NCI-H2107 treated with DMSO at 0.1 percent for 48 hours (cell line): ENCODE data around the gene MZT2B.
"Not testable (repeated sequence)": the region's sequence is repeated elsewhere in the genome, so short reads cannot be mapped to it uniquely, and the experiment has no call there.

Experiments used
- DNase-seq: peaks from one replicate; lab custom pipeline; 2025; ENCODE audit not compliant: unreplicated experiment; lab: John Stamatoyannopoulos, UW

MZT2B gene

DNA sequence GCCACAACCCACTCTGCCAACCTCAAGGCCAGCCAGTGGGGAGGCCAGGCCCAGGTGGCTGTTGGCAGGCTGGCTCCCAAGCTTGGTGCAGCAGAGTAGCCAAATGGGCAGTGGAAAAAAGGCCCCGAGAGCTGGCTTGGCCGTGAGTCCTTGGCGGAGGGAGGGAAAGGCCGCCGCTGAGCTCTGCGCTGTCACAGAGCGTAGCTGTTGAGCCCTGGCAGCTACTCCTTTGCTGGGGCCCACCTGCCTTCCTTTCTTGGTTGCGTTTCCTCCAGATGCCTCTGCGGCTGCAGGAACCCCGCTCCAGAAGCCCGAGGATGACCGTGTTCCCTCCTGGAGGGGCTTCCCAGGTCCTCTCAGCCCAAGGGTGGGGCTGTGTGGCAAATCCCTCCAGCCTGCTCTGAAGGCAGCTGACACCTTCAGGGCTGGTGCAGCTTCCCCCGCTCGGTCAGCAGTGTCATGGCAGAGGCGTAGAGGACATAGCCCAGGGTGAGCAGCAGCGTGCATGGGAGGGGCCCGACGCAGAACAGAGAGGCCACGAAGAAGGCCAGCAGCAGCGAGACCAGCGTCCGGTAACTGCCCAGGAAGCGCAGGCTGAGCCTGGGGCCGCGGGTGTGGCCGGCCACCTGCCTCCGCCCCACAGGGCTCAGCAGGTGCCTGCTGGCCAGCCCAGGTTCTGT, 29.8 kb upstream of the MZT2B start:
- DNase-seq = not testable (repeated sequence)

DNA sequence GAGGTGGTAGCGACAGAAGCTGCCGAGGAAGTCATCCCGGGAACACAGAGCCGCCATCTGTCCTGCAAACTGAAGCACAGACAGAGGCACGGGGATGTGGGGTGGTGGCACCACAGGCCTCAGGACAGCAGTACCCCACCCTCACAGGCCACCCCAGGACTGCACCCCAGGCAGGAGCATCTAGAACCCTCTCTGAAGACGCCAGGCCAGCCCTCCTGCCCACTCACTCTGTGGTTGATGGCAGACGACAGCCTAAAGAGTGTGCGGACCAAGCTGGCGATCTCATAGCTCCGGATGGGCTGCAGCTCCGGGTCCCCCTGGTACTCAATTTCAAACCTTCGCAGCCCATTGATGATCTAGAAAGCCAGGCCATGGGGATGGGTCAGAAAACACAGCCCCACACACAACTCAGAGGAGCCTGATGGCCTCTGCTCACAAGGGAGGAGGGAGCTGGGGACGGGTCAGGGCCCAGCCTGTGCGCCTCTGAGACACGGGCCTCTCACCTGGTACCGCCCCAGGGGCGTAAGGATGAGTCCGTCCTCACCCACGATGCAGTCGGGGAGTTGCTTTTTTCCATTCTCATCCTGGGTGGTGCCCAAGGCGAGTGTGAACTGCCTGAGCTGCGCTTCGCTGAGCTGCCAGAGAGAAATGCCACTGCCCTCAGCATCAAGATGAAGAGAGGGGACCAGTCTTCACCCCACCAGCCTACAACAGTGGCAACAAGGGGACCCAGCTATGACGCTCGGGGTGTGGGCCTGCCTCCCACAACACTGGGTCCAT, 29.1 kb upstream of the MZT2B start:
- DNase-seq = no peak

DNA sequence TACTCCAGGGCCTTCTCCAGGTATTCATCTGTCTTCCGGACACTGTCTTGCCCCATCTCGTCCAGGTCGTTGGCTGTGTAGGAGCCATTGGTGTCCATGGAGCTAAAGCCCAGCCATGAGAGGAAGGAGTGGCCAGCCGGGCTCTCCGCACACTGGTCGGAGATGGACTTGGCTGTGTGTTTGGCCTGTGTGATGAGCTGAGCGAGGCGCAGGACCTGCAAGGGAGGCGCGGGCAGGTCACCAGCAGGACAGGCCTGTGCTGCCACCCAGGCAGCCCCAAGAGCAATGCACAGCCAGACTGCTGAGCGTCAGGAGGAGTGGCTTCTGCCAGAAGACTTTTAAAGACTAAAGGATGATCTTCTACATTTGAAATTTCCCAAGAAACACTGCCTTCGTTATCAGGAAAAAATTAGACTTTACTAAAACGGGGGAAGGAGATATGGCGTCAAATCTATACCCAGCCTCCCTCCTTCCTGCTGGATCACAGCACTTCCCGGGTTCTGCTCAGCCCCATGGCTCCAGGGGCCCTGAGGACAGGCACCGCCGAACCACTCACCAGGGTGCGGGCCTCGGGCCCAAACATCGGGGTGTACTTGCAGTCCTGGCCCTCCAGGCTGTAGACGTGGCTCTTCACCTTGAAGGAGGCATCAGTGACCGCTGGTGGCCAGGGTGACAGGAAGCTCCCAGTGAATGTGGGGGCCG, 28.2 kb upstream of the MZT2B start:
- not testable (repeated sequence) for DNase-seq

DNA sequence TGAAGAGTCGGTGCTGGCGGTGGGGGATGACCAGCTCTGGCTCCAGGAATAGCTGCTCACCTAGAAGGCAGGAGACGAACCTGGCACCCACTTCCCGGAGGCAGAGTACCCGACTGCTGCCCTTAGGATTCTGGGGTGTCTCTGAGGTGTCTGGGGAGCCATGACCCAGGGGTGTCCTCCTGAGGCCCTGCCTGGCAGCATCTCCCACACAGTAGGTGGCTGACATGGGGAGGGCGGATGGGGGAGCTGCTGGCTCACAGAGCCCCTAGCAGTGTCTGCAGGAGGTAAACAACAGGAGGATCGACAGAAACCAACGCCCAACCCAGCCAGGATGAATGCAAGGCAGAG, 27.7 kb upstream of the MZT2B start:
- DNase-seq = not testable (repeated sequence)

DNA sequence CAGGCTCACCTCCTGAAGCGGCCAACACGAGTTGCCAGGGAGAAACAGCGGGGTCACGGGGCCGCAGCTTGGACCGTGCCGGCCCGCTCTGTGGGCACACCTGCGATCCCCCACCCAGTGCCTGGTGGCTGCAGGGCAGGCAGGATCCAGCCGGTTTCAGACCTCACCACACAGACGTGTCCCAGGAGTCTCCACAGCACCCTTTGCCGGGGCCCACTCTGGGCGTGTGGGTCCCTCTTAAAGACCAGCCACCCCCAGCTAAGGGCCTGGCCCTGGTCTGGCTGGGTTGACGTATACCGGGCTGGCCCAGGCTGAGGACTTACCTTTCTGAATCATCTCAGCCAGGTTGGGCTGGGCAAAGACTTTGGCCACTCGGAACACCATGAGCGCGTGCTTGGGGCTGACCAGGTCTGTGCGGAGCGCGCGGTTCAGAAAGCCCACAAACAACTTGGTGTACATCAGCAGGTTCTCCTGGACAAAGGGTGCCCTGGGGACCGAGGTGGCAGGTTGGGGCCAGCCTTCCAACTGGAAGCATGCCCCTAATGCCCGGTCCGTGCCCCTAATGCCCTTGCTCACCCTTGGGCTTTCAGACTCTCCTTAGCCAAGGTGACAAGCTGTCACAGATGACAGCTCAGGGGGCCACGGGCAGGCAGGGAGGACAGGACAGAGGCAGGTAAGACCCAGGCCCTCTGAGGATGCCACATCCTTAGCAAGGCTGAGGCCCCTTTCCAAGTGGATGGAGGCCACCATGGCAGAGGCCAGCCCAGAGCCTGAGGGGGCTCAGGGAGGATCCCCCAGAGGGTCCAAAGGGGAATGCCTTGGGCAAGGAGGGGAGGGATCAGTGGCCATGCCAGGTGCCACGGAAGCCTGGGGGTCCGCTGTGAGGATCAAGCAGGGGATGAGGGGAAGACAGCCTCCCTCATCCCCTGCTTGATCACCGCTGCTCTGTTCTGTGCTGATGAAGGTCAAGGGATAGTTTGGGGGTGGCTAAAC, 27.0 kb upstream of the MZT2B start:
- no peak for DNase-seq

DNA sequence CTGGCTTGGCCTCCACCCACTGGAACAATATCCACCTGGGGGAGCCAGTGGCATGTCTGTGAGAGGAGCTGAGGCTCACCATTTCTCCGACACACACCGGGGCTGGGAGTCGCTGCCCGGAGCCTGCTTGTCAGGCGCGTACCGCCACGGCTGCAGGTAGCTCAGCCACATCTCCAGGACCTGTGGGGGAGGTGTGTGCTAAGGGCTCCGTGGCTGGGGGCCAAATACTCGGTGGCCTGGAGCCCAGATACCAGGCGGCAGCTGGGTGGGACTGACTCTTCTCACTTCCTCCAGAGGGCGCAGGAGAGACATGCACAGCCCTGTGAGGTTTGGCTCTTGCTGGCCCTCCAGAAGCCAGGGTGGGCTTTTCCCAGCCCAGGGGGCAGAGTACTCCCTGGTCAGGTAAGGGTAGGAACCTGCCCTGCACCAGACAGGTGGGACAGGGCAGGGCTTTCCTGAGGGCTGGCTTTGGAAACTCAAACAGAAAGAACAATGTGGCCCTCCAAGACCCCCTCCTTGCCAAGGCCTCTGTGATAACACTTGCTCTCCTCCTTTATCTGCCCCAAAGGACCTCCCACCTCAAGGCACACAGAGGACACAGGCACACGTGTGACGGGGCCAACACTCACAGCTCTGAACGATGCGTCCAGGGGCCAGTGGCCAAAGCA, 26.0 kb upstream of the MZT2B start:
- peak; percentile 50 for DNase-seq

DNA sequence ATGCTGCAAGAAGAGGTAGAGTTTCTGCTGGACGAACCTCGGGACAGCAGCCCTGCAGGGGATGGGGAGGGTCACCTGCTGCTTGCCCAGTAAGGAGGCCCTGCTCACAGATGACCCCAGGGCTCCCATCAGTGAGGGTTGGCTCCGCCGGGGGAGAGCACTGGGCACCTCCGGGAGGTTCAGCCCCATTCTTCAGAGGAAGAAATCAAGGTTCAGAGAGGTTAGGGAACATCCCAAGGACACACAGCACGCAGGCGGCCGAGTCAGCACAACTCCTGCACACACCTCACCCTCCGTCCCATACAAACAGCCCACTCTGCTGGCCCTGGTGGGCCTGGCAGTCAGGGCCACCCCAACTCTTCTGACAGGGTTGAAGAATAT, 25.4 kb upstream of the MZT2B start:
- no peak for DNase-seq

DNA sequence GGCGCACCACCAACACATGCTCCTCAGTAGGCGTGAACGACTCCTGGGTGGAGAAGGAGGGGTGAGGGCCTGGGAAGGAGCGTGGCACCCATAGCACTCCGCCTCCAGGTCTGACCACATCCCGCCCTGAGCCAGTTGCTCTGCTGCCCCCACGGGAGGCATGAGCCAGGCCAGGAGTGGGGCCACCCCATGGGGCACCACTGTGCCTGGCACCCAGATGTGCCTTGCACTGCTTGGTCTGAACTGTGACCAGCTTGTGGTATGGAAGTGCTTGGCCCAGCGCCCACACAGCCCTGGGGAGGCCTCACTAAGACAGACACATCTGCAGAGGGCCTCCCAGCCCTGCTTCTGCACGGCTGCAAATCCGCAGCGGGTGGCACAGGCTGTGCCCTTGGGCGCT, 24.7 kb upstream of the MZT2B start:
- DNase-seq = not testable (repeated sequence)

DNA sequence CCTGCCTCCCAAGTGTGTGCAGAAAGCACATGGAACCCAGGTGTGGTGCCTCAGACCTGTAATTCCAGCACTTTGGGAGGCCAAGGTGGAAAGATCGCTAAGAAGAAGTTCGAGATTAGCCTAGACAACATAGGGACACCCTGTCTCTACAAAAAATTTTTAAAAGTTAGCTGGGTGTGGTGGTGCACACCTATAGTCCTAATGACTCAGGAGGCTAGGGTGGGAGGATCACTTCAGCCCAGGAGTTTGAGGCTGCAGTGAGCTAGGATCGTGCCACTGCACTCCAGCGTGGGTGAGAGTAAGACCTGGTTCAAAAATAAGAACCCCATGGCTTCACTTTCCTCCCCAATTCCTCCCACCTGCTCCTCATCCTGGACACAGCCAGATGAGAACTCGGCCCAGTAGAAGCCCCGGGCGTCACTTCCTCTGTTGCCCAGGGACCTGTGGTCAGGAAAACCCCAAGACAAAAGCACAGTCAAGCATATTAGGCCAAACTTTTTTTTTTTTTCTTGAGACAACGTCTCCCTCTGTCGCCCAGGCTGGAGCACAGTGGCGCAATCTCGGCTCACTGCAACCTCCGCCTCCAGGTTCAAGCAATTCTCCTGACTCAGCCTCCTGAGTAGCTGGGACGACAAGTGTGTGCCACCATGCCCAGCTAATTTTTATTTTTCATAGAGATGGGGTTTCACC, 24.1 kb upstream of the MZT2B start:
- DNase-seq = not testable (repeated sequence)

DNA sequence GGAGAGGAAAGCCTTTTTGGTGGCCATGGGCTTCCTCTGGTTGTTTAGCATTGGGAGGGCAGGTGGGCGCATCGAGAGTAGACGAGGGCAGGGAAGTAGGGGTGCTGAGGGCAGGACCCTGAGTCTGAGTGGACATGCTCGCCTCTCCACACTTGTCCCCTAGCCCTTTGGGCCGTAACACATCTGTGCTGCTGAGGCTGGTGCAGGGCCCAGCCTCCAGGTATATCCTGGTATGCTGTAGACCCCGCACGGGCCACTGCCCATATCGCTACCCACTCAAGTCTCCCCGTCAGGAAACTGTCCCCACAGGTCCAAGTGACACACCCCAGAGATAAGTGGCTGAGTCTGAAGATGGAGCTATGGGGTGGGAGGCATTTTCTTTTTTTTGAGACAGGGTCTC, 23.4 kb upstream of the MZT2B start:
- no peak for DNase-seq

DNA sequence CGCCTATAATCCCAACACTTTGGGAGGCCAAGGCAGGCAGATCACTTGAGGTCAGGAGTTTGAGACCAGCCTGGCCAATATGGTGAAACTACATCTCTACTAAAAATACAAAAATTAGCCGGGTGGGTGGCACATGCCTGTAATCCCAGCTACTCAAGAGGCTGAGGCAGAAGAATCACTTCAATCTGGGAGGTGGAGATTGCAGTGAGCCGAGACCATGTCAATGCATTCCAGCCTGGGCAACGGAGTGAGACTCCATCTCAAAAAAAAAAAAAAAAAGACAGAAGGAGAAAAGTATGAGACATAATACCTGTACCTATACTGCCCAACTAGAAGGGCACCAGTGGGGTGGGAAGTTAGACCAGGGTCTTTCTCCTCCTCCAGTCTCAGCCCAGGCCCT, 22.7 kb upstream of the MZT2B start:
- not testable (repeated sequence) for DNase-seq

DNA sequence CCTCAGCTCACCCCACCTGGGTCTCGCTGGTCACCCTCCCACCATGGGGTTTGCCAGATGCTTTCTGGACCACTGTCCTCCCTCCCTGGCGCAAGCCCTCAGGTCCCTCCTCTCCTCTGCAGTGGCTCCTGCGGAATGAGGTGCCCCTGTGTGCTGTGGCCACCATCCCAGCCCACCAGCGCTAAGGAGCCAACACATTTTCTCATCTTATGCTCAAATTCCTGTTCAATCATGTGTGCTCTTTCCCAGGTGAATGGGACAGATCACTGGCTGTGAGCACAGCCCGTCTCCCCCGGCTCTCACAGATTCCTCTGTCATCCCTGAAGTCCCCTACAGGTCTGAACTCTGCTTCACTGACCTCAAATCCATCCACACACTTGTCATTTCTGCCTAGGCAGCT, 21.9 kb upstream of the MZT2B start:
- DNase-seq = no peak

DNA sequence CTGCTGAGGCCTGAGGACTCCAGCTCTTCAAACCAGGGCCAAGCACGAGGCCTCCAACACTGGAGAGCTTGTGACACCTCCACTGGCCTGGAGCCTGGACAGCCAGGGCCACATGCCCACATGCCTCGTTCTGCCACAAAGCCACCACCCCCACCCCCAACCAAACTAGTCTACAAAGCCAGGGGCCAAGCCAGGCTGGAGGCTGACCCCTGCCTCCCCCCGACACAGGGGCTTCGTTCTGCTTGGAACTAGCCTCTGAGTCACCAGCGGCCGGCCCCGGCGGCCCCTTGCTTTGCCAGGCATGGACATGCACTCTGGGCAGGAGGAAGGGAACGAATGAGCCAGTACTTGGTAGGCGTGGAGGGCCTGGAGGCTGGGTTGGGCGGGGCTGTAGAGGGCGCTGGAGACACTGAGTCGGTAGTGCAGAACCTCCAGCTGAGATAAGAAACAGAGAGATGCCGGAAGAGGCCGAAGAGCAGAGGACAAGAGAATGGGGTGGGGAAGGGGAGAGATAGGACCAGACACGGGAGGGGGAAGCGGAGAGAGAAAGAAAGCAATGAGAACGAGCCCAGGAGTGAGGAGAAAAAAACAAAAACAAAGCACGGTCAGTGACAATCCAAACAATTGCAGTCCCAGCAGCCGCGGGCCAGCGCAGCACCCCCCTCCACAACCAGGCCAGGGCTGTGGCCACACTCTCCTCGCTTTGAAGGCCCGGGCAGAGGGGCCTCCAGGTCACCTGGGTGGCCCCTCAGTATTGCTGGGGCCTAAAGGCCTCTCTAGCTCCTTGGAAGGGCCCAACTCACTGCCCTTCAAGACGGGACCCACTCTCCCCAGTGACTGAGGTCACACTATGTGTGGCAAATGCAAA, 21.0 kb upstream of the MZT2B start:
- not testable (repeated sequence) for DNase-seq

DNA sequence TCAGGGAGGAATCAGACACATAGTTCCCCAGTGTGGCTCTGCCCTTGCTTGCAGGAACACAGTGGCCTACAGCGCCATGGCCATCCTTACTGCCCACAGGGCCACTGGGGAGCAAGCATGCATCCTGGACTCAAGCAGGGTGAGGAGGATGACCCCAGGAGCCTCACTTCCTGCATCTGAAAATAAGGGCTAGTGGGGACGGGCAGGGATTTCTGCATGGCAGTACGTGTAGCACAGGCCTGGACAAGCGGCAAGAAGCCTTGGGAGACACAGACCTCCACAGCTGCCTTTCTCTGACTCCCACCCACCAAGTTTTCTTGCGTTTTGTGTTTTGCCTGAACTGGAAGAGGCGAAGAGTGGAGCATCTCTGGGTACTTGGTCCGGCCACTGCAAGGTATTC, 19.6 kb upstream of the MZT2B start:
- DNase-seq = not testable (repeated sequence)

DNA sequence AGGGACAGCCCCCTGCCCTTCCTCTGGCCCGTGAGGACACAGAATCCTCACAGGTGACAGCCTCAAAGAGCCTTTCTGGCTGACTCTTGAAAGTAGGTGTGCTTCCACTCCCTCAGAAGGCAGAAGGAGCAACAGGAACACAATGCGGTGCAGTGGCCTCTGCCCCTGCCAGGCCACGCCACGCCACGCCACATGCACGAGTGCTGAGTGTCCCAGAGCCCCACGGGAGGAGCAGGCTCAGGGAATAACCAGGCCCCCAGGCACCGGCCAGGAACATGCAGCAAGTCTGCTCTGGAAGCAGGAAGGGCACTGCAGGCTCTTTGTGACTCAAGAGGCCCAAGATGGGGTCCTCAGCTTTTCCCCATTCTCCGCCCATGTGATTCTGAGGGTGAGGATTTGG, 19.1 kb upstream of the MZT2B start:
- DNase-seq = no peak

DNA sequence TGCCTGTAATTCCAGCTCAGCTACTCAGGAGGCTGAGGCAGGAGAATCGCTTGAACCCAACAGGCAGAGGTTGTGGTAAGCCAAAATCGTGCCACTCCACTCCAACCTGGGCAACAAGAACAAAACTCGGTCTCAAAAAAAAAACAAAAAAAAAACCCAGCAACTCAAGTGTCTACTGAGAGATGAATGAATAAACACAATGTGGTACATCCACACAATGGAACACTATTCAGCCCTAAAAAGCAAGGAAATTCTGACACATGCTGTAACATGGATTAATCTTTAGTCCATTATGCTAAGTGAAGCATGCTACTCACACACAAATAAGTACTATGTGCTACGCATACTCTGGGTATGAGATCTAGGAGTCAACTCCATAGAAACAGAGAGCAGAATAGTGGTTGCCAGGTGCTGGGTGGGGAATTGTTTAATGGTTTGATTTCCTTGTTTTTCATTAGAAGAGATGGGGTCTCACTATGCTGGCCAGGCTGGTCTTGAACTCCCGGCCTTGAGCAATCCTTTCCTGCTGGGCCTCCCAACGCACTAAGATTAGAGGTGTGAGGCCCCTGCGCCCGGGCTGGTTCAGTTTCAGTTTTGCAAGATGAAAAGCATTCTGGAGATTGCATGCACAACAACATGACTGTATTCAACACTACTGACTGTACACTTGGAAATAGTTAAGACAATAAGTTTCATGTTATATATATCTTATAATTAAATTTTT, 16.6 kb upstream of the MZT2B start:
- no peak for DNase-seq

DNA sequence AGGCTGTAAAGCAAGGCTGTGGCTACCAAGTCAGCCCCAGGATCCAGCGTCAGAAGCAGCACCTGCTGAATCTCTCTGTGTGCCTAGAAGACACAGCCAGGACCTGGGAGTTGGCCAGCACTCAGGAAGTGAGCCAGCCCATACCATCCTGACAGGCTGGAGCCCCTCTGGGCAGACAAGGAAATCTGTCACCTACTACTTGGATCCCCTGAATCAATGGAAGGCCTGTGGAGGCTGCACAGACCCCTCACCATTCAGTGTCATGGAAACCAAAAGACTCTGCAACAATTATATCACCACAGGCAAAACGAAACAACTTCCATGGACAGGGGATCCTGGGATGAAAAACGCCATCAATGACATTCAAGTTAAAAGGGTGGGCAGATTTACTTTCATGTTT, 15.5 kb upstream of the MZT2B start:
- not testable (repeated sequence) for DNase-seq

DNA sequence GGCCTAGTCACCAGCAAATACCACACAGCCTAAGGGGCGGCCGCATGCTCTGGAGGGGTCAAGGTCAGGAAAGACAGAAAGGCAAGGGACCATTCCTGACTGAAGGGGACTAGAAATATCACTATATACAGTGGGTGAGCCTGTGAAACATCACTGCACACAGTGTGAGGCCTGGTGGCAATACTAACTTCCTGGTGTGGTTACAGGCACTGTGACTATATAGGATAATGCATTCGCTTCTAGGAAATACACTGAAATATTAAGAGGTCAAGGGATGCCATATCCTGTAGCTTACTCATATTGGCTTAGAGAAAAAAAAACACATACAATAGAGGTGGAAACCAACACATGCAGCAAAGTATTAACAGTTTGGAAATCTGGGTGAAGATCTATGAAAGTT, 12.9 kb upstream of the MZT2B start:
- DNase-seq = not testable (repeated sequence)
